ENCODE measurements around the gene HDAC4. TPM values are rescaled to one million over a fixed set of nuclear protein-coding genes. Genes with fewer than 3 reads are reported as not detected.

Gene HDAC4
- total and polyA plus RNA-seq, 2 of the 4 experiments (the other 2 are of a cell fraction), result 4.1 to 7.2 TPM

GRCh38 chr2:239092571-239093294, 308.1 kb downstream of the HDAC4 start:
- H4K8ac ChIP-seq (ENCODE audit: low read depth in 2 of 2, low read length in 2 of 2), result no peak overlapping the region
- no peak for TF ChIP-seq RCOR1 (IDR thresholded peaks at IDR 0.05; ENCODE audit: insufficient replicate concordance, low read length)
- TF ChIP-seq CEBPB (IDR thresholded peaks at IDR 0.05; ENCODE audit: low read depth, low read length), result peak; percentile 35; the same call in 1 of the 2 replicates
- no peak for TF ChIP-seq MXI1 (IDR thresholded peaks at IDR 0.05; ENCODE audit: borderline replicate concordance, low read depth, low read length)
- no peak for TF ChIP-seq POLR2A (IDR thresholded peaks at IDR 0.05; ENCODE audit: low read depth, low read length)
- no peak for TF ChIP-seq SMC3 (IDR thresholded peaks at IDR 0.05; ENCODE audit: low read depth, low read length)
- TF ChIP-seq RFX5 (IDR thresholded peaks at IDR 0.05; ENCODE audit: low read depth, low read length), result no peak
- TF ChIP-seq USF2 (IDR thresholded peaks at IDR 0.05; ENCODE audit: low read depth, low read length), result no peak
- TF ChIP-seq NFE2L2 (IDR thresholded peaks at IDR 0.05; ENCODE audit: low read depth, low read length), result no peak

More at GRCh38 chr2:239092571-239093294, 308.1 kb downstream of the HDAC4 start:
- dilution Hi-C loops (cut with HindIII; ENCODE audit: low sequenced_read_pairs, unreplicated experiment), result no loop called here
- ATAC-seq (ENCODE audit: low read depth) (no peak), DNase-seq (no peak)
- 86% methylated on average over 22 of the region's 27 CpGs; no CpG with 5 or more reads in 1 of the 2 experiments for WGBS, 2 experiments (ENCODE audit: extremely low coverage in 2 of 2, insufficient read length in 1 of 2)
- H3K79me1 ChIP-seq (ENCODE audit: low read depth in 1 of 2, low read length in 2 of 2), result no peaks in the 10 kb centered on the region
- H3K4me3 ChIP-seq (ENCODE audit: insufficient read depth, low read depth, low read length), result no peak overlapping the region
- H2BK15ac ChIP-seq (ENCODE audit: low read depth, low read length), result no peak overlapping the region
- no peaks in the 10 kb centered on the region for H3K4me1 ChIP-seq (ENCODE audit: control insufficient read depth, insufficient read depth, low read length)
- POLR2A ChIA-PET (ENCODE audit: unreplicated experiment), result no interaction called here
- H3K14ac ChIP-seq (replicated peaks; ENCODE audit: low read depth, low read length), result no peak overlapping the region
- H3K9ac ChIP-seq (ENCODE audit: low read depth, low read length), result no peak overlapping the region
- H3K56ac ChIP-seq (ENCODE audit: extremely low read depth, insufficient read depth, low read length), result no peak overlapping the region
- no peak overlapping the region for H3K4me2 ChIP-seq (ENCODE audit: low read depth, low read length)
- in situ Hi-C loops (cut with MboI; ENCODE audit: low sequenced_read_pairs), result no loop called here
- intact Hi-C loops (cut with micrococcal nuclease), result no loop called here
- no peaks in the 10 kb centered on the region for H3K9me3 ChIP-seq (ENCODE audit: control insufficient read depth, insufficient read depth, low read length)
- no TSS peak for BruUV-seq (replicated peaks)
- H2BK5ac ChIP-seq (ENCODE audit: low read depth, low read length, poor library complexity, severe bottlenecking), result no peak overlapping the region
- no peak overlapping the region for H3K4ac ChIP-seq (ENCODE audit: low read depth, low read length)
- no peaks in the 10 kb centered on the region for H3K9me1 ChIP-seq (ENCODE audit: insufficient read depth, low read length)
- H2AK9ac ChIP-seq (replicated peaks; ENCODE audit: low read depth, low read length, poor library complexity), result no peak overlapping the region
- no peak overlapping the region for H2BK120ac ChIP-seq (ENCODE audit: low read depth, low read length)
- no peak overlapping the region for H2AK5ac ChIP-seq (ENCODE audit: low read depth, low read length)
- CTCF ChIA-PET, result no interaction called here
- no peak overlapping the region for H3K18ac ChIP-seq (ENCODE audit: low read depth, low read length)
- H2AFZ ChIP-seq (replicated peaks; ENCODE audit: low read length, poor library complexity), result no peak overlapping the region
- H3K23ac ChIP-seq (ENCODE audit: low read depth, low read length), result no peak overlapping the region
- H2BK20ac ChIP-seq (ENCODE audit: low read depth, low read length), result no peak overlapping the region
- H3K36me3 ChIP-seq (ENCODE audit: control insufficient read depth, insufficient read depth, low read length), result peaks cover 41% of the 10 kb centered on the region
- H3K27ac ChIP-seq (ENCODE audit: insufficient read depth, low read length), result no peak overlapping the region
- H4K91ac ChIP-seq (ENCODE audit: insufficient read depth, low read depth, low read length), result no peak overlapping the region
- H3K27me3 ChIP-seq (ENCODE audit: control insufficient read depth, insufficient read depth, low read length), result no peaks in the 10 kb centered on the region
- no peaks in the 10 kb centered on the region; the same call in 1 of the 2 replicates for H4K20me1 ChIP-seq (ENCODE audit: insufficient read depth, low read length)
- H4K5ac ChIP-seq (ENCODE audit: low read depth, low read length), result no peak overlapping the region

All from IMR-90 (cell line).